ENCODE measurements around the gene C9orf57. TPM values are rescaled to one million over a fixed set of nuclear protein-coding genes. Genes with fewer than 3 reads are reported as not detected.

The C9orf57 gene
- total and polyA plus RNA-seq, 4 donors: not detected

GRCh38 chr9:72048850-72049249, 11.6 kb downstream of the C9orf57 start:
- DNase-seq: no peak
- Histone ChIP-seq H3K36me3 (ENCODE audit: control insufficient read depth in 1 of 2, insufficient read depth in 2 of 2, low read length in 1 of 2) (no peaks in the 10 kb centered on the region), H3K9me3 (ENCODE audit: control insufficient read depth, low read length) (no peaks in the 10 kb centered on the region), H3K27ac (ENCODE audit: low read depth in 1 of 2, low read length in 2 of 2) (no peak overlapping the region), H3K27me3 (ENCODE audit: control insufficient read depth in 1 of 2, insufficient read depth in 2 of 2, low read length in 1 of 2) (no peaks in the 10 kb centered on the region), H3K4me3 (ENCODE audit: low read length in 2 of 2) (no peak overlapping the region), H3K4me1 (ENCODE audit: control insufficient read depth in 1 of 2, insufficient read depth in 2 of 2, low read length in 2 of 2) (no peaks in the 10 kb centered on the region)
- 77 to 82% methylated on average over 10 of the region's 10 CpGs for WGBS, 2 donors
- ATAC-seq (ENCODE audit: low FRiP score): no peak
- intact Hi-C loops (cut with DNase I): no loop called here

GRCh38 chr9:72046630-72047456, 13.6 kb downstream of the C9orf57 start:
- Histone ChIP-seq H3K27me3 (ENCODE audit: control insufficient read depth in 1 of 2, insufficient read depth in 2 of 2, low read length in 1 of 2) (no peaks in the 10 kb centered on the region), H3K4me3 (ENCODE audit: low read length in 2 of 2) (no peak overlapping the region), H3K9me3 (ENCODE audit: control insufficient read depth, low read length) (no peaks in the 10 kb centered on the region), H3K4me1 (ENCODE audit: control insufficient read depth in 1 of 2, insufficient read depth in 2 of 2, low read length in 2 of 2) (no peaks in the 10 kb centered on the region), H3K36me3 (ENCODE audit: control insufficient read depth in 1 of 2, insufficient read depth in 2 of 2, low read length in 1 of 2) (no peaks in the 10 kb centered on the region), H3K27ac (ENCODE audit: low read depth in 1 of 2, low read length in 2 of 2) (no peak overlapping the region)
- intact Hi-C loops (cut with DNase I): no loop called here
- WGBS, 2 donors: 90 to 91% methylated on average over 8 of the region's 8 CpGs
- ATAC-seq (ENCODE audit: low FRiP score) (no peak), DNase-seq (no peak)

- H3K27me3 ChIP-seq (ENCODE audit: control insufficient read depth in 1 of 2, insufficient read depth in 2 of 2, low read length in 1 of 2): no peaks in the 10 kb centered on the region
- no peak overlapping the region for H3K4me3 ChIP-seq (ENCODE audit: low read length in 2 of 2)
- ATAC-seq (ENCODE audit: low FRiP score) (no peak), DNase-seq (no peak)
- WGBS, 2 donors: 53 to 61% methylated on average over 4 of the region's 4 CpGs
- no peaks in the 10 kb centered on the region for H3K9me3 ChIP-seq (ENCODE audit: control insufficient read depth, low read length)
- H3K4me1 ChIP-seq (ENCODE audit: control insufficient read depth in 1 of 2, insufficient read depth in 2 of 2, low read length in 2 of 2): no peaks in the 10 kb centered on the region
- intact Hi-C loops (cut with DNase I): no loop called here
- no peaks in the 10 kb centered on the region for H3K36me3 ChIP-seq (ENCODE audit: control insufficient read depth in 1 of 2, insufficient read depth in 2 of 2, low read length in 1 of 2)
- no peak overlapping the region for H3K27ac ChIP-seq (ENCODE audit: low read depth in 1 of 2, low read length in 2 of 2)
These were observed 16.3 kb downstream of the C9orf57 start for GRCh38 chr9:72044095-72044494.

- Histone ChIP-seq H3K4me1 (ENCODE audit: control insufficient read depth in 1 of 2, insufficient read depth in 2 of 2, low read length in 2 of 2) (no peaks in the 10 kb centered on the region), H3K4me3 (ENCODE audit: low read length in 2 of 2) (no peak overlapping the region), H3K36me3 (ENCODE audit: control insufficient read depth in 1 of 2, insufficient read depth in 2 of 2, low read length in 1 of 2) (no peaks in the 10 kb centered on the region), H3K27ac (ENCODE audit: low read depth in 1 of 2, low read length in 2 of 2) (no peak overlapping the region), H3K9me3 (ENCODE audit: control insufficient read depth, low read length) (no peaks in the 10 kb centered on the region), H3K27me3 (ENCODE audit: control insufficient read depth in 1 of 2, insufficient read depth in 2 of 2, low read length in 1 of 2) (no peaks in the 10 kb centered on the region)
- intact Hi-C loops (cut with DNase I): no loop called here
- DNase-seq (no peak), ATAC-seq (ENCODE audit: low FRiP score) (no peak)
- 91 to 96% methylated on average over 2 of the region's 2 CpGs for WGBS, 2 donors
These were observed 16.8 kb downstream of the C9orf57 start for GRCh38 chr9:72043576-72043975.

GRCh38 chr9:72042928-72043327, 17.5 kb downstream of the C9orf57 start:
- Histone ChIP-seq H3K36me3 (ENCODE audit: control insufficient read depth in 1 of 2, insufficient read depth in 2 of 2, low read length in 1 of 2) (no peaks in the 10 kb centered on the region), H3K4me3 (ENCODE audit: low read length in 2 of 2) (no peak overlapping the region), H3K27ac (ENCODE audit: low read depth in 1 of 2, low read length in 2 of 2) (no peak overlapping the region), H3K9me3 (ENCODE audit: control insufficient read depth, low read length) (no peaks in the 10 kb centered on the region), H3K27me3 (ENCODE audit: control insufficient read depth in 1 of 2, insufficient read depth in 2 of 2, low read length in 1 of 2) (no peaks in the 10 kb centered on the region), H3K4me1 (ENCODE audit: control insufficient read depth in 1 of 2, insufficient read depth in 2 of 2, low read length in 2 of 2) (no peaks in the 10 kb centered on the region)
- no peak for ATAC-seq (ENCODE audit: low FRiP score)
- 90 to 94% methylated on average over 3 of the region's 3 CpGs for WGBS, 2 donors
- DNase-seq: no peak
- intact Hi-C loops (cut with DNase I): no loop called here

- intact Hi-C loops (cut with DNase I): no loop called here
- Histone ChIP-seq H3K36me3 (ENCODE audit: control insufficient read depth in 1 of 2, insufficient read depth in 2 of 2, low read length in 1 of 2) (no peaks in the 10 kb centered on the region), H3K4me1 (ENCODE audit: control insufficient read depth in 1 of 2, insufficient read depth in 2 of 2, low read length in 2 of 2) (no peaks in the 10 kb centered on the region), H3K27me3 (ENCODE audit: control insufficient read depth in 1 of 2, insufficient read depth in 2 of 2, low read length in 1 of 2) (no peaks in the 10 kb centered on the region), H3K27ac (ENCODE audit: low read depth in 1 of 2, low read length in 2 of 2) (no peak overlapping the region), H3K9me3 (ENCODE audit: control insufficient read depth, low read length) (no peaks in the 10 kb centered on the region), H3K4me3 (ENCODE audit: low read length in 2 of 2) (no peak overlapping the region)
- WGBS, 2 donors: 7 to 8% methylated on average over 7 of the region's 7 CpGs
- ATAC-seq (ENCODE audit: low FRiP score) (no peak), DNase-seq (peak; percentile 67 to 85)
These were observed 18.6 kb downstream of the C9orf57 start for GRCh38 chr9:72041775-72042194.

GRCh38 chr9:72041369-72041768, 19.0 kb downstream of the C9orf57 start:
- no peak overlapping the region for H3K4me3 ChIP-seq (ENCODE audit: low read length in 2 of 2)
- intact Hi-C loops (cut with DNase I): no loop called here
- DNase-seq: no peak
- 74 to 84% methylated on average over 3 of the region's 3 CpGs for WGBS, 2 donors
- H3K27me3 ChIP-seq (ENCODE audit: control insufficient read depth in 1 of 2, insufficient read depth in 2 of 2, low read length in 1 of 2): no peaks in the 10 kb centered on the region
- ATAC-seq (ENCODE audit: low FRiP score): no peak
- H3K4me1 ChIP-seq (ENCODE audit: control insufficient read depth in 1 of 2, insufficient read depth in 2 of 2, low read length in 2 of 2): no peaks in the 10 kb centered on the region
- H3K9me3 ChIP-seq (ENCODE audit: control insufficient read depth, low read length): no peaks in the 10 kb centered on the region
- H3K27ac ChIP-seq (ENCODE audit: low read depth in 1 of 2, low read length in 2 of 2): no peak overlapping the region
- no peaks in the 10 kb centered on the region for H3K36me3 ChIP-seq (ENCODE audit: control insufficient read depth in 1 of 2, insufficient read depth in 2 of 2, low read length in 1 of 2)

GRCh38 chr9:72039532-72039931, 20.9 kb downstream of the C9orf57 start:
- 85 to 86% methylated on average over 8 of the region's 8 CpGs for WGBS, 2 donors
- intact Hi-C loops (cut with DNase I): loop anchor here (1.0 to 10.0 kb wide), 5 partner anchors 227 to 785 kb away; no protein-coding TSS in a partner anchor
- Histone ChIP-seq H3K9me3 (ENCODE audit: control insufficient read depth, low read length) (no peaks in the 10 kb centered on the region), H3K36me3 (ENCODE audit: control insufficient read depth in 1 of 2, insufficient read depth in 2 of 2, low read length in 1 of 2) (no peaks in the 10 kb centered on the region), H3K27me3 (ENCODE audit: control insufficient read depth in 1 of 2, insufficient read depth in 2 of 2, low read length in 1 of 2) (no peaks in the 10 kb centered on the region), H3K27ac (ENCODE audit: low read depth in 1 of 2, low read length in 2 of 2) (no peak overlapping the region), H3K4me3 (ENCODE audit: low read length in 2 of 2) (no peak overlapping the region), H3K4me1 (ENCODE audit: control insufficient read depth in 1 of 2, insufficient read depth in 2 of 2, low read length in 2 of 2) (no peaks in the 10 kb centered on the region)
- ATAC-seq (ENCODE audit: low FRiP score) (no peak), DNase-seq (no peak)

GRCh38 chr9:72038890-72039410, 21.5 kb downstream of the C9orf57 start:
- Histone ChIP-seq H3K27ac (ENCODE audit: low read depth in 1 of 2, low read length in 2 of 2) (no peak overlapping the region), H3K4me1 (ENCODE audit: control insufficient read depth in 1 of 2, insufficient read depth in 2 of 2, low read length in 2 of 2) (no peaks in the 10 kb centered on the region), H3K4me3 (ENCODE audit: low read length in 2 of 2) (no peak overlapping the region), H3K9me3 (ENCODE audit: control insufficient read depth, low read length) (no peaks in the 10 kb centered on the region), H3K27me3 (ENCODE audit: control insufficient read depth in 1 of 2, insufficient read depth in 2 of 2, low read length in 1 of 2) (no peaks in the 10 kb centered on the region), H3K36me3 (ENCODE audit: control insufficient read depth in 1 of 2, insufficient read depth in 2 of 2, low read length in 1 of 2) (no peaks in the 10 kb centered on the region)
- intact Hi-C loops (cut with DNase I): loop anchor here (1.0 to 10.0 kb wide), 5 partner anchors 228 to 786 kb away; no protein-coding TSS in a partner anchor
- ATAC-seq (ENCODE audit: low FRiP score) (peak; percentile 92), DNase-seq (peak; percentile 72 to 85)
- 17 to 19% methylated on average over 13 of the region's 13 CpGs for WGBS, 2 donors
